ENCODE data around the gene DMBX1. TPM values are rescaled to one million over a fixed set of nuclear protein-coding genes. Genes with fewer than 3 reads are reported as not detected.

DMBX1 gene
- total RNA-seq, 1 donor from 2014 or later, result not detected

- DNase-seq (ENCODE audit: low spot score in 2 of 2), result peak in 1 of 2 donors; percentile 87
- H3K36me3 ChIP-seq, result no peaks in the 10 kb centered on the region
- no peak overlapping the region for H3K4me3 ChIP-seq
- TF ChIP-seq CTCF (IDR thresholded peaks at IDR 0.05), result peak; percentile 37 to 83 (median 82)
- intact Hi-C loops (cut with DNase I), result loop anchor here (1.0 to 10.0 kb wide), 2 partner anchors 81 to 278 kb away; no protein-coding TSS in a partner anchor
- no peak overlapping the region for H3K27ac ChIP-seq
- H3K4me1 ChIP-seq, result peaks cover 0 to 3% of the 10 kb centered on the region in 2 donors
- H3K27me3 ChIP-seq, result no peaks in the 10 kb centered on the region
- no peaks in the 10 kb centered on the region for H3K9me3 ChIP-seq
These were observed 42.8 kb upstream of the DMBX1 start for GRCh38 chr1:46446646-46447498.

- TF ChIP-seq CTCF (IDR thresholded peaks at IDR 0.05), result no peak
- DNase-seq (ENCODE audit: low spot score in 2 of 2), result no peak
- peaks cover 0 to 3% of the 10 kb centered on the region in 2 donors for H3K4me1 ChIP-seq
- H3K9me3 ChIP-seq, result no peaks in the 10 kb centered on the region
- H3K27ac ChIP-seq, result no peak overlapping the region
- intact Hi-C loops (cut with DNase I), result loop anchor here (1.0 to 10.0 kb wide), 2 partner anchors 81 to 277 kb away; no protein-coding TSS in a partner anchor
- no peaks in the 10 kb centered on the region for H3K36me3 ChIP-seq
- peak overlapping the region; percentile 44 to 50 for H3K4me3 ChIP-seq
- H3K27me3 ChIP-seq, result no peaks in the 10 kb centered on the region
These were observed 42.0 kb upstream of the DMBX1 start for GRCh38 chr1:46447499-46448108.

GRCh38 chr1:46448109-46448911 lies 41.3 kb upstream of the DMBX1 start:
- no peak overlapping the region for H3K27ac ChIP-seq
- peak overlapping the region; percentile 44 to 50 for H3K4me3 ChIP-seq
- intact Hi-C loops (cut with DNase I), result loop anchor here (10.0 kb wide), 1 partner anchor 276 kb away; no protein-coding TSS in a partner anchor
- no peak for TF ChIP-seq CTCF (IDR thresholded peaks at IDR 0.05)
- no peaks in the 10 kb centered on the region for H3K27me3 ChIP-seq
- DNase-seq (ENCODE audit: low spot score in 2 of 2), result no peak
- no peaks in the 10 kb centered on the region for H3K36me3 ChIP-seq
- H3K9me3 ChIP-seq, result no peaks in the 10 kb centered on the region
- peaks cover 0 to 3% of the 10 kb centered on the region in 2 donors for H3K4me1 ChIP-seq

GRCh38 chr1:46449223-46450159 lies 40.1 kb upstream of the DMBX1 start:
- H3K36me3 ChIP-seq, result no peaks in the 10 kb centered on the region
- no peak for TF ChIP-seq CTCF (IDR thresholded peaks at IDR 0.05)
- intact Hi-C loops (cut with DNase I), result loop anchor here (10.0 kb wide), 1 partner anchor 275 kb away; no protein-coding TSS in a partner anchor
- DNase-seq (ENCODE audit: low spot score in 2 of 2), result no peak
- no peaks in the 10 kb centered on the region for H3K9me3 ChIP-seq
- no peak overlapping the region for H3K4me3 ChIP-seq
- H3K4me1 ChIP-seq, result peaks cover 0 to 3% of the 10 kb centered on the region in 2 donors
- H3K27ac ChIP-seq, result no peak overlapping the region
- no peaks in the 10 kb centered on the region for H3K27me3 ChIP-seq
